ENCODE data around the gene APOBEC3H. TPM values are rescaled to one million over a fixed set of nuclear protein-coding genes. Genes with fewer than 3 reads are reported as not detected.
"Not testable (repeated sequence)": the region's sequence is repeated elsewhere in the genome, so short reads cannot be mapped to it uniquely, and the experiment has no call there.

Gene APOBEC3H
- polyA plus RNA-seq, 6 donors from 2014 or later: 0.77 to 1.2 TPM; not detected in 4

DNA sequence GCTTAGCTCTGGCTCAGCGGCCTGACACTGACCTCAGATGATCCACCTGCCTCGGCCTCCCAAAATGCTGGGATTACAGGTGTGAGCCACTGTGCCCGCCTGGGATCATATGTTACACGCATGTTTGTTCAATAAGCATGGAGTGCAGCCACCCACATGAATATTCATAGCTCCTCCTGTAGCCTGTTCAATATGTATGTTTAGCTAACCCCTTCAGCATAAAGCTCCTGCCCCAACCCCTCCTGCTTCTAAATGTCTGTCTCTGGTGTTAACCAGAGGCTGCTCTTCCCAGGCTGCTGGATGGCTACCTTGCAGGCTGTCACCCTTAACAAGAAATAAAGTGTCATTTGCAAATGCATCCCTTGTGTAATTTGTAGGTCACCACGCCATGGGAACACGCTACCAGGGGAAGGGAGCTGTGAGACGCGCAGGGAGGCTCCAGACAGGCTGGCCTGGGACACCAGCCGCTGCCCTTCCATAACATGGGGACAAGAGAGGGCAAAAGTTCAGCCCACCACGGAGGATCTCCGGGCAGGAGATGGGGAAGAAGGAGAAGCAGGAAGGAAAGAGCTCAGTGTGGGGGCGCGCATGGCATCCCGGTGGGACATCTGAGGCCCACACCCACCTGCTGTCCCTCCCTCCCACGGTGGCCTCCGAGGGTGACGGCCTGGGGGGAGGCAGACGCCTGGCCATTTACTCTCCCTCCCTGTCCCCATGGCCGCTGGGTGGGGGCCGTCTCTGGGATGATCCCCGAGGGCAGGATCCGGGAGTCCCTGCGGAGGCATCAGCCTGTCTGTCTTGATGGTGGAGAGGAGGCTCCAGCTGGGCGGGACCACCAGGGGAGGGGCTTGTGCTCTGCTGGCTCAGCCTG, 20.7 kb upstream of the APOBEC3H start:
- not testable (repeated sequence) for H3K9me3 Mint-ChIP-seq; DNase-seq; H3K27me3 Mint-ChIP-seq; ATAC-seq (ENCODE audit: low read depth in 2 of 2)
- Mint-ChIP-seq H3K4me3 (peak overlapping the region; percentile 87 to 96 (median 93)), H3K4me1 (peaks cover 53 to 84% (median 70%) of the 10 kb centered on the region in 3 donors), H3K27ac (peak overlapping the region; percentile 89 to 99 (median 96)), H3K36me3 (peaks cover 10 to 12% of the 10 kb centered on the region in 2 donors)

DNA sequence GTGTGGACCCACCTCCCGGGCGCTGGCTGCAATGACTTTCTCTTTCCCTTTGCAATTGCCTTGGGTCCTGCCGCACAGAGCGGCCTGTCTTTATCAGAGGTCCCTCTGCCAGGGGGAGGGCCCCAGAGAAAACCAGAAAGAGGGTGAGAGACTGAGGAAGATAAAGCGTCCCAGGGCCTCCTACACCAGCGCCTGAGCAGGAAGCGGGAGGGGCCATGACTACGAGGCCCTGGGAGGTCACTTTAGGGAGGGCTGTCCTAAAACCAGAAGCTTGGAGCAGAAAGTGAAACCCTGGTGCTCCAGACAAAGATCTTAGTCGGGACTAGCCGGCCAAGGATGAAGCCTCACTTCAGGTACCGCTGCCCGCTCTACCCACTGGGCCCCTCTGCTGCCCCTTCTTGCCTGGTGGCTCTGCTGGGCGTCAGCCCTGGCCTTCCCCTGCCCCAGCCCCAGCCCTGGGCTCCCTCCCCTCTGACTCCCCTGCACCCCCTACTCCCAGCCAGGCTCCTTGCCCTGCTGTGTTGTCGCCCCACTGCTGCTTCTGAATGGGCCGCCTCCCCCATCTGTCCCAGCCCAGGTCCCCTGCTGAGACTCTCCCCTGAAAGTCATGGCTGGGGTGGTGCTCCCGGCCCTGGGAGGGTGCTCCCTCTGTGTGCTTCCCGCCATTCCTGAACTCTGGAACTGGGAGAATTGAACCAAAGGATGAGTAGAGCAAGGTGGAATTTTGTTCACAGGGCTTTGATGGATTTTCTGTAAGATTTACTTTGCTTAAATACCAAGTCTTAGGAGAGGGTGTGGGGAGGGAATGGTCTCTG, 19.8 kb upstream of the APOBEC3H start, which contains the start of gene APOBEC3G:
APOBEC3G (plus strand) TSS at position 250 of the 815 bp plus-strand sequence; CDS start at position 337, 87 bp downstream.
- H3K9me3 Mint-ChIP-seq, H3K27me3 Mint-ChIP-seq, DNase-seq: not testable (repeated sequence)
- Mint-ChIP-seq H3K27ac (peak within 1 kb of the TSS; percentile 93 to 99 (median 96)), H3K36me3 (peaks cover 11 to 12% of the 10 kb centered on the region in 2 donors), H3K4me1 (peaks cover 58 to 89% (median 76%) of the 10 kb centered on the region in 3 donors), H3K4me3 (peak within 1 kb of the TSS; percentile 87 to 96 (median 93))
- ATAC-seq (ENCODE audit: low read depth in 2 of 2): peak; percentile 70 to 81

DNA sequence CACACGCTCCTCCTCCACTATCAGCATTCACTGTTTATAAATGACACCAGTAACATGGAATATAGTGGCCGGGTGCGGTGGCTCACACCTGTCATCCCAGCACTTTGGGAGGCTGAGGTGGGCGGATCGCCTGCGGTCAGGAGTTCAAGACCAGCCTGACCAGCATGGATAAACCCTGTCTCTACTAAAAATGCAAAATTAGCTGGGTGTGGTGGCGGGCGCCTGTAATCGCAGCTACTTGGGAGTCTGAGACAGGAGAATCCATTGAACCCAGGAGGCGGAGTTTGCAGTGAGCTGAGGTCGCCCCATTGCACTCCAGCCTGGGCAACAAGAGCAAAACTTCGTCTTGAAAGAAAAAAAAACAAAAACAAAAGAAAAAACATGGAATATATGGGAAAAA, 19.1 kb upstream of the APOBEC3H start:
- H3K27me3 Mint-ChIP-seq; DNase-seq; ATAC-seq (ENCODE audit: low read depth in 2 of 2); H3K9me3 Mint-ChIP-seq: not testable (repeated sequence)
- Mint-ChIP-seq H3K4me1 (peaks cover 52 to 83% (median 73%) of the 10 kb centered on the region in 3 donors), H3K36me3 (peaks cover 11 to 12% of the 10 kb centered on the region in 2 donors), H3K4me3 (peak overlapping the region; percentile 87 to 96 (median 93)), H3K27ac (peak overlapping the region; percentile 93 to 98 (median 96))

DNA sequence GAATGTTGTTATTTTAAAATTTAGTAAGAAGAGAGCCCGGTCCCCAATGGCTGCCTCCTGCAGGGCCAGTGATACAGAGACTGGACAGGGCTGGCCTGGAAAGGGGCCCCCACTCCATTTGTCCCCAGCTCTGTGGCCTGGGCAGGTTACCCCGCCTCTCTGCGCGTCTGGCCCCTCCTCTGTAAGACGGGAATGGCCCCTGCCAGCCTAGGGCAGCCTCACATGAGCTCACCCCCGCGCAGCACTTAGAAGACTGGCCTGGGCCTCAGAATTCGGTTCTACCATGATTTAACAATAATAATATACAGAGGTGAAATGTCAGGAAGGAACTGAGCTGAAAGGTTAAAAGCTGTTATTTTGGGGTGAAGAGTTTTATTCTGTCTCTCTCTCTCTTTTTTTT, 18.7 kb upstream of the APOBEC3H start:
- peak overlapping the region; percentile 49 to 98 (median 96) for H3K27ac Mint-ChIP-seq
- no peaks in the 10 kb centered on the region for H3K27me3 Mint-ChIP-seq
- DNase-seq (no peak), ATAC-seq (ENCODE audit: low read depth in 2 of 2) (no peak)
- H3K9me3 Mint-ChIP-seq: no peaks in the 10 kb centered on the region
- peaks cover 51 to 78% (median 73%) of the 10 kb centered on the region in 3 donors for H3K4me1 Mint-ChIP-seq
- peaks cover 11 to 12% of the 10 kb centered on the region in 2 donors for H3K36me3 Mint-ChIP-seq
- H3K4me3 Mint-ChIP-seq: peak overlapping the region; percentile 87 to 96 (median 93)

DNA sequence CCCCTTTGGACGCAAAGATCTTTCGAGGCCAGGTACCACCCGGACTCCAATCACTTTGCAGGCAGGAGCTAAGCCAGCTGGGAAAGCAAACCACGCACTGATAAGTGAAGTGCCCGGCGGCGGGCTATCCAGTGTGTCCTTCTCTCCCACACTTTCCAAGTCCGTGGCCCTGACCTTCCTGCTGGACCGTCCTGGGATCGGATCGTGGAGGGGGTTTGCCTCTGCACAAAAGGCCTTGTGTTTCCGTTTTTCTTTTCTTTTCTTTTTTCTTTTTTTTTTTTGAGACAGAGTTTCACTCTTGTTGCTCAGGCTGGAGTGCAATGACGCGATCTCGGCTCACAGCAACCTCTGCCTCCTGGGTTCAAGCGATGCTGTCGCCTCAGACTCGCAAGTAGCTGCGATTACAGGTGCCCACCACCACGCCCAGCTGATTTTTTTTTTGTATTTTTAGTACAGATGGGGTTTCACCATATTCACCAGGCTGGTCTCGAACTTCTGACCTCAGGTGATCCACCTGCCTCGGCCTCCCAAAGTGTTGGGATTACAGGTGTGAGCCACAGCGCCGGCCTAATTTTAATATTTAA, 17.9 kb upstream of the APOBEC3H start:
- peaks cover 11 to 12% of the 10 kb centered on the region in 2 donors for H3K36me3 Mint-ChIP-seq
- H3K4me3 Mint-ChIP-seq: peak overlapping the region in 7 of 8 donors; percentile 22 to 95 (median 93)
- DNase-seq; H3K27me3 Mint-ChIP-seq; H3K9me3 Mint-ChIP-seq; ATAC-seq (ENCODE audit: low read depth in 2 of 2): not testable (repeated sequence)
- peaks cover 46 to 70% (median 65%) of the 10 kb centered on the region in 3 donors for H3K4me1 Mint-ChIP-seq
- peak overlapping the region in 5 of 6 donors; percentile 62 to 98 (median 96) for H3K27ac Mint-ChIP-seq

DNA sequence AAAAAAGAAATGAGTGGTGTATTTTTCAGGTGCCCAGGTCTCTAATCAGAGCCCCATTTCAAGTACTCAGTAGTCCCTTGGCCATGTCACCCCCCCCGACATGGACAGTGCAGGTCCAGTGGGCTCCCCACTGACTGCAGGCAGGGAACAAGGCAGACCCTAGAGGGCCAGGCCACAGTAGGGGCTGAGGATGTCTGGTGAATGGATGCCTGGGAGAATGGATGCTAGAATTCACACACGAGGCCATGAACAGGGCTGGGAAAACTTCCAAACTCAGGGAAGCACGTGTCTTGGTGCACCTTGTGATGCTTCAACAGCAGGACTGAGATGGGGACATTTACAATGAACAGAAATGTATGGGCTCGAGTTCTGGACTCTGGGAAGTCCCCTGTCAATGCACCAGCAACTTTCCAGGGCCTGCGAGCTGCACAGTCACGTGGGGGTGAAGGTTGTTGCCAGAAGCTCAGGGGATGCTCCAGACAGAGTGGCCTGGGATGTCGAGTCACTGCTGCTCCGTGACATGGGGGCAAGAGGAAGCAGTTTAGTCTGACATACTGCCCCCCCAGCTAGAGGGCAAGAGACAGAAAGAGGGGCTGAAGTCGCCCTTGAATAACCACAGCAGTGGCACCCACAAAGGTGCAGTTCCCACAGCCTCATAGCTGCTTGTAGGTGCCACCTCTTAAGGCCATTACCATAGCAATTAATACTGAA, 16.8 kb upstream of the APOBEC3H start:
- H3K4me1 Mint-ChIP-seq: peaks cover 42 to 60% (median 58%) of the 10 kb centered on the region in 3 donors
- peak; percentile 57 for DNase-seq
- H3K27ac Mint-ChIP-seq: peak overlapping the region; percentile 82 to 98 (median 91)
- peak overlapping the region; percentile 38 to 86 (median 75) for H3K4me3 Mint-ChIP-seq
- H3K9me3 Mint-ChIP-seq: no peaks in the 10 kb centered on the region
- H3K36me3 Mint-ChIP-seq: peaks cover 11 to 12% of the 10 kb centered on the region in 2 donors
- no peaks in the 10 kb centered on the region for H3K27me3 Mint-ChIP-seq
- peak; percentile 60 to 64 for ATAC-seq (ENCODE audit: low read depth in 2 of 2)

DNA sequence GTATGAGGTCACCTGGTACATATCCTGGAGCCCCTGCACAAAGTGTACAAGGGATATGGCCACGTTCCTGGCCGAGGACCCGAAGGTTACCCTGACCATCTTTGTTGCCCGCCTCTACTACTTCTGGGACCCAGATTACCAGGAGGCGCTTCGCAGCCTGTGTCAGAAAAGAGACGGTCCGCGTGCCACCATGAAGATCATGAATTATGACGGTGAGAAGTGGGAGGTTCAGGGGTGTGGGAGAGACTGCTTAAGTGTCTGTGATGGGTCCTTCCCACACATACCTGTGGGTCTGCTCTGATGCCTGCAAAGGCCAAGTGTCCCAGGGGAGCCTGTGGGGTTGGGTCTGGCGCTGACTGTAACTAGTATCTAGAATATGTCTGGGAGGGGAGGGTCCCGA, 16.0 kb upstream of the APOBEC3H start:
- Mint-ChIP-seq H3K27ac (peak overlapping the region in 5 of 6 donors; percentile 43 to 98 (median 94)), H3K4me1 (peaks cover 36 to 54% (median 51%) of the 10 kb centered on the region in 3 donors), H3K36me3 (peaks cover 11 to 13% of the 10 kb centered on the region in 2 donors), H3K4me3 (peak overlapping the region in 5 of 8 donors; percentile 21 to 86 (median 45)), H3K27me3 (no peaks in the 10 kb centered on the region), H3K9me3 (no peaks in the 10 kb centered on the region)
- no peak for ATAC-seq (ENCODE audit: low read depth in 2 of 2)
- DNase-seq: no peak

DNA sequence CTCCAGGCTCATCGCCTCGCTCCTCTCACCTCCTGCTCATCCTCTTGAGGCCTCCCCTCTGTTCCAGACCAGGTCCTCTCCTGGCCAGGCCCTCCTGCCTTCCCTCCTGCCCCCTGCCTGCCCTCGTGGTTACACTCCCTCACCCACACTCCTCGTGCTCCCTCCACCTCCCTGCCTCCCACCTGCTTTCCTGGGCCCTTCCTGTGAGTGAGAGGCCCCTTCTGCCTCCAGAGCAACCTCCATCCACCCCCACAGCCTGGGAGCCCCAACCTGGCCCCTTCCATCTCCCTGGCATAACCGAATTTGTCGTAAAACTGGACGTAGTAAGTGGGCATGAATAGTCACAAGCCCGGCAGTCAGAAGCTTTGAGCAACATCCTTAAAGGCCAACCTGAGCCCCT, 15.4 kb upstream of the APOBEC3H start:
- peaks cover 11 to 18% of the 10 kb centered on the region in 2 donors for H3K36me3 Mint-ChIP-seq
- H3K4me3 Mint-ChIP-seq: peak overlapping the region in 4 of 8 donors; percentile 45 to 75 (median 57)
- H3K27me3 Mint-ChIP-seq: no peaks in the 10 kb centered on the region
- DNase-seq (no peak), ATAC-seq (ENCODE audit: low read depth in 2 of 2) (no peak)
- H3K9me3 Mint-ChIP-seq: no peaks in the 10 kb centered on the region
- peak overlapping the region in 4 of 6 donors; percentile 18 to 98 (median 67) for H3K27ac Mint-ChIP-seq
- H3K4me1 Mint-ChIP-seq: peaks cover 31 to 51% (median 49%) of the 10 kb centered on the region in 3 donors

DNA sequence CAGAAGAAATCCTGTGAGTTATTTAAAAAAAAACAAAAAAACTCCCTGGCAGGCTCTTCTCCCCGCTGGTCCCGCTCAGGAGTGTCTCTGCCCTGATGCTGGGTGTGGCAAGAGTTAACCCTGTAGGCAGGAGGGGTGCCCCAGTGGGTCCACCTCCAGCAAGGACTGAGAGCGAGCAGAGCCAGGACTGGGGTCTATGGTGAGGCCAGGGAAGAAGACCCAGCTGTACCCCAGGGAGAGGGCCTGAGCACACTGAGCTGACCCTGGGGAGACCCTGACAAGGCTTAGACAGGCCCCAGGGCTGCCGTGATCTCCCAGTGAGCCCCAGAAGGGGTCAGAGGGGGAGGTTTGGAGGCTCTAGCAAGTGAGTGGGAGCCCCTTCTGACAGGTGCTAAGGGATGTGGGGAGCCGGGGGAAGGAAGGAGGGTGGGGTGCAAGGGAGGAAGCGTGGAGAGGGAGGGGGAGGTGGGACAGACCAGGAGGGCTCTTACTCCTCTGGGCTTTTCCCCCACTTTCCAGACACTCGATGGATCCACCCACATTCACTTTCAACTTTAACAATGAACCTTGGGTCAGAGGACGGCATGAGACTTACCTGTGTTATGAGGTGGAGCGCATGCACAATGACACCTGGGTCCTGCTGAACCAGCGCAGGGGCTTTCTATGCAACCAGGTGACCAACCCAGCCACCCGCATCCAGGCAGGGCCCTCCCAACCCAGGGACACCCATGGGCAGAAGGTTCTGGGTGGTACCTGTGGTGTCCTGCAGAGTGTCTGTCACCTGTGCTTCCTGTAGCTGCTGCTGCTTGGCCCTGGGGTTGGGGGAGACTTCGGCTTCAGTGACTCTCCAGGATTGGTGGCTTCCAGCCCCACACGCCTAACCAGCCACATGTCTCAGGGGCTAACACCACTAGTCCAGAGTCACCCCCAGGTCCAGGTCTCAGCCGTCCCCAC, 13.6 kb upstream of the APOBEC3H start:
- H3K4me1 Mint-ChIP-seq: peaks cover 31 to 46% (median 36%) of the 10 kb centered on the region in 3 donors
- no peaks in the 10 kb centered on the region for H3K27me3 Mint-ChIP-seq
- no peaks in the 10 kb centered on the region for H3K9me3 Mint-ChIP-seq
- H3K27ac Mint-ChIP-seq: peak overlapping the region in 5 of 6 donors; percentile 23 to 65 (median 36)
- no peak overlapping the region for H3K4me3 Mint-ChIP-seq
- H3K36me3 Mint-ChIP-seq: peaks cover 11 to 20% of the 10 kb centered on the region in 2 donors
- DNase-seq: no peak
- ATAC-seq (ENCODE audit: low read depth in 2 of 2): no peak

DNA sequence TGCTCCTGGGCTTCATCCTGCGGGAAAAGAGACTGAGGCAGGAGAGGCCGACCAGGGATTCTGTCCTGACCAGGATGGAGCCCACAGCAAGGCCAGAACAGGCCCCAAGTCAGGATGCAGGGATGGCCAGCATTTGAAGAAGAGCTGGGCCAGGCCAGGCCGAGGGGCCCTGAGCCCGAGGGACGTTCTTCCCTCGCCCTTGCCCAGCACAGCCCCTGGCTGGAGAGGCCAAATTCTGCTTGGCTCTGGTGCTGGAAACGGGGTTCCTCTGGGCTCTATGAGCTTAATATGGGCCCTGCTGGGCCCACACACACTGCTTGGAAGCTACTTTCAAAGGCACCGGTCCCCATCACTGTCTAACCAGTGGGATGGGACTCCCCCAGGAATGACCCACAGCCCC, 12.4 kb upstream of the APOBEC3H start:
- Mint-ChIP-seq H3K27ac (peak overlapping the region in 1 of 6 donors; percentile 61), H3K9me3 (no peaks in the 10 kb centered on the region), H3K4me1 (peaks cover 29 to 48% (median 33%) of the 10 kb centered on the region in 3 donors), H3K27me3 (no peaks in the 10 kb centered on the region), H3K36me3 (peaks cover 11 to 20% of the 10 kb centered on the region in 2 donors), H3K4me3 (no peak overlapping the region)
- ATAC-seq (ENCODE audit: low read depth in 2 of 2) (no peak), DNase-seq (no peak)

DNA sequence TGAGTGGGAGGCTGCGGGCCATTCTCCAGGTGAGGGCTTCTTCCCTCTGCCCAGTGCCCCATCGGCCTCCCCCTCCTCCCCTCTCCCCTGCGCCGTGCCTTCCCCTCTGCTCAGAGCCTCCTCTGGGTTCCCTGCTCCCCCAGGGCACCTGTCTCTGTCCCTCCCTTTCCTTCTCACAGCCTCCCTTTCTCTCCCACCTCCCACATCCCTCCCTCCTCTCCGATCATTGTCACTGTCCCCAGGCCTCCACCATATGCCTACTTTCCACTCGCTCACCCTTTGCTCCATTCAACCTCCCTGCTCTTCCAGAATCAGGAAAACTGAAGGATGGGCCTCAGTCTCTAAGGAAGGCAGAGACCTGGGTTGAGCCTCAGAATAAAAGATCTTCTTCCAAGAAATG, 9.9 kb upstream of the APOBEC3H start:
- peaks cover 0 to 8% of the 10 kb centered on the region in 2 donors for H3K36me3 Mint-ChIP-seq
- H3K27me3 Mint-ChIP-seq: no peaks in the 10 kb centered on the region
- H3K4me3 Mint-ChIP-seq: peak overlapping the region in 1 of 8 donors; percentile 42
- H3K9me3 Mint-ChIP-seq: no peaks in the 10 kb centered on the region
- H3K27ac Mint-ChIP-seq: peak overlapping the region in 4 of 6 donors; percentile 9 to 80 (median 42)
- ATAC-seq (ENCODE audit: low read depth in 2 of 2) (no peak), DNase-seq (no peak)
- peaks cover 20 to 42% (median 31%) of the 10 kb centered on the region in 3 donors for H3K4me1 Mint-ChIP-seq
